Tibial nerve (tissue), 4 donors: ENCODE data around the gene MRPL51.

ENCODE experiments used
- EP300 ChIP-seq, 2 donors: sonication (generic); formaldehyde crosslinking; IDR thresholded peaks; one replicate each; pipeline ENCODE4 v1.6.1; 2017; ENCODE audit warnings: antibody characterized with exemption in 2 of 2, mild to moderate bottlenecking in 1 of 2
- POLR2A ChIP-seq, 2 donors: fragments of 450-650 bp; IDR thresholded peaks; one replicate each; pipeline ENCODE4 v1.6.1; 2017; ENCODE audit warnings: antibody characterized with exemption in 2 of 2, mild to moderate bottlenecking in 2 of 2, moderate library complexity in 2 of 2
- TF ChIP-seq, protein P1 (sequence below), 5 experiments: fragments of 200-600 bp in 3 of 5; fragments of 450-650 bp in 2 of 5; sonication (generic) in 3 of 5; IDR thresholded peaks; one replicate each; pipeline ENCODE4 v1.5.1; 2016 to 2019; ENCODE audit warnings: antibody characterized with exemption in 5 of 5, mild to moderate bottlenecking in 3 of 5, moderate library complexity in 2 of 5

GRCh38 chr12:6466184-6466573, 26.9 kb downstream of the MRPL51 start:
- TF ChIP-seq, protein P1, sequence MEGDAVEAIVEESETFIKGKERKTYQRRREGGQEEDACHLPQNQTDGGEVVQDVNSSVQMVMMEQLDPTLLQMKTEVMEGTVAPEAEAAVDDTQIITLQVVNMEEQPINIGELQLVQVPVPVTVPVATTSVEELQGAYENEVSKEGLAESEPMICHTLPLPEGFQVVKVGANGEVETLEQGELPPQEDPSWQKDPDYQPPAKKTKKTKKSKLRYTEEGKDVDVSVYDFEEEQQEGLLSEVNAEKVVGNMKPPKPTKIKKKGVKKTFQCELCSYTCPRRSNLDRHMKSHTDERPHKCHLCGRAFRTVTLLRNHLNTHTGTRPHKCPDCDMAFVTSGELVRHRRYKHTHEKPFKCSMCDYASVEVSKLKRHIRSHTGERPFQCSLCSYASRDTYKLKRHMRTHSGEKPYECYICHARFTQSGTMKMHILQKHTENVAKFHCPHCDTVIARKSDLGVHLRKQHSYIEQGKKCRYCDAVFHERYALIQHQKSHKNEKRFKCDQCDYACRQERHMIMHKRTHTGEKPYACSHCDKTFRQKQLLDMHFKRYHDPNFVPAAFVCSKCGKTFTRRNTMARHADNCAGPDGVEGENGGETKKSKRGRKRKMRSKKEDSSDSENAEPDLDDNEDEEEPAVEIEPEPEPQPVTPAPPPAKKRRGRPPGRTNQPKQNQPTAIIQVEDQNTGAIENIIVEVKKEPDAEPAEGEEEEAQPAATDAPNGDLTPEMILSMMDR (IDR thresholded peaks at IDR 0.05): no peak
- TF ChIP-seq POLR2A (IDR thresholded peaks at IDR 0.05): no peak
- no peak for TF ChIP-seq EP300 (IDR thresholded peaks at IDR 0.05)
